ENCODE results near the gene FKBP4.

DNA sequence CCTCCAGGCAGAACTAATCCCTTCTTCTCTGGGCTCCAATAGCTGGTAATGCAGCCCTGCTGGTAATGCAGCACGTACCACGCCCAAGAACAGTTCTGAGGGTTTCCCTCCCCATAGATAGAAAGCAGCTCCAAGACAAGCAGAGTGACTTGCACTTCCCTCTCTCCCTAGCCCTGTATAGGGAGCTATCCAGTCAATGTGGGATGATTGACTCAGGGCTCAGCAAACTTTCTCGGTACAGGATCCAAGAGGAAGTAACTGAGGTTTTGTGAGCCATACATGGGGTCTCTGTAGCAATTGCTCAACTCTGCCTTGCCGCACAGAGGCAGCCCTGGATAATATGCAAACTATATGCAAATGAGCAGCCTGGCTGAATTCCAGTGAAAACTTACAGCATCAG is 15.5 kb upstream of the FKBP4 start:
- TF ChIP-seq POLR2AphosphoS5 (IDR thresholded peaks at IDR 0.05; ENCODE audit: low read depth, low read length) (no peak), SIN3A (conservative IDR thresholded peaks at IDR 0.05 in 1 of 2, IDR thresholded peaks at IDR 0.05 in 1 of 2; ENCODE audit: low read depth in 1 of 2, low read length in 2 of 2) (no peak), SUZ12 (IDR thresholded peaks at IDR 0.05; ENCODE audit: low read length) (no peak)
